ENCODE results near the gene SV2A.

The SV2A gene

GRCh38 chr1:149929856-149930255 lies 12.2 kb upstream of the SV2A start:
- in situ Hi-C loops (cut with HindIII; ENCODE audit: low sequenced_read_pairs): no loop called here

- in situ Hi-C loops (cut with HindIII; ENCODE audit: low sequenced_read_pairs): no loop called here
Measured at GRCh38 chr1:149928401-149928724, 10.7 kb upstream of the SV2A start.

- in situ Hi-C loops (cut with HindIII; ENCODE audit: low sequenced_read_pairs): no loop called here
Measured at GRCh38 chr1:149927563-149928400, 10.1 kb upstream of the SV2A start, which contains the start of gene SF3B4. Gene SF3B4, minus strand, starts transcription at chr1:149927803. Its CDS starts 44 bp downstream, at chr1:149927759.

GRCh38 chr1:149927056-149927562 lies 9.5 kb upstream of the SV2A start:
- in situ Hi-C loops (cut with HindIII; ENCODE audit: low sequenced_read_pairs): no loop called here

GRCh38 chr1:149926296-149926695 lies 8.7 kb upstream of the SV2A start:
- in situ Hi-C loops (cut with HindIII; ENCODE audit: low sequenced_read_pairs): no loop called here

- in situ Hi-C loops (cut with HindIII; ENCODE audit: low sequenced_read_pairs): no loop called here
Measured at GRCh38 chr1:149925751-149926150, 8.1 kb upstream of the SV2A start.

GRCh38 chr1:149925345-149925744 lies 7.7 kb upstream of the SV2A start:
- in situ Hi-C loops (cut with HindIII; ENCODE audit: low sequenced_read_pairs): no loop called here

- in situ Hi-C loops (cut with HindIII; ENCODE audit: low sequenced_read_pairs): no loop called here
Measured at GRCh38 chr1:149923626-149924025, 6.0 kb upstream of the SV2A start.

GRCh38 chr1:149916898-149917252 lies 769 bp downstream of the SV2A start:
- in situ Hi-C loops (cut with HindIII; ENCODE audit: low sequenced_read_pairs): no loop called here

GRCh38 chr1:149916193-149916897 lies 1.3 kb downstream of the SV2A start:
- in situ Hi-C loops (cut with HindIII; ENCODE audit: low sequenced_read_pairs): no loop called here

GRCh38 chr1:149915429-149916192 lies 2.0 kb downstream of the SV2A start:
- in situ Hi-C loops (cut with HindIII; ENCODE audit: low sequenced_read_pairs): no loop called here

GRCh38 chr1:149914545-149914944 lies 3.1 kb downstream of the SV2A start:
- in situ Hi-C loops (cut with HindIII; ENCODE audit: low sequenced_read_pairs): no loop called here

GRCh38 chr1:149906570-149907075 lies 11.0 kb downstream of the SV2A start:
- in situ Hi-C loops (cut with HindIII; ENCODE audit: low sequenced_read_pairs): no loop called here

- in situ Hi-C loops (cut with HindIII; ENCODE audit: low sequenced_read_pairs): no loop called here
Measured at GRCh38 chr1:149903836-149904491, 13.7 kb downstream of the SV2A start.

- in situ Hi-C loops (cut with HindIII; ENCODE audit: low sequenced_read_pairs): no loop called here
Measured at GRCh38 chr1:149899460-149900284, 18.0 kb downstream of the SV2A start, which contains the start of gene BOLA1. Gene BOLA1, plus strand, starts transcription at chr1:149899568. Its CDS starts 492 bp downstream, at chr1:149900060.

GRCh38 chr1:149896575-149896974 lies 21.1 kb downstream of the SV2A start:
- in situ Hi-C loops (cut with HindIII; ENCODE audit: low sequenced_read_pairs): no loop called here

- in situ Hi-C loops (cut with HindIII; ENCODE audit: low sequenced_read_pairs): no loop called here
Measured at GRCh38 chr1:149888999-149889289, 28.7 kb downstream of the SV2A start.

- in situ Hi-C loops (cut with HindIII; ENCODE audit: low sequenced_read_pairs): no loop called here
Measured at GRCh38 chr1:149888247-149888998, 29.2 kb downstream of the SV2A start.

Data from DLD1 (cell line).